ENCODE data around the gene SPC25. TPM values are rescaled to one million over a fixed set of nuclear protein-coding genes. Genes with fewer than 3 reads are reported as not detected.
A peak's percentile ranks its signal among the peaks of the same experiment; 100 is the strongest.
"Not testable (repeated sequence)": the region's sequence is repeated elsewhere in the genome, so short reads cannot be mapped to it uniquely, and the experiment has no call there.

SPC25 gene
- total and polyA plus RNA-seq, 10 of the 15 experiments (the other 5 are each of a cell fraction or from before 2014, with no cell fraction given), result 18.7 to 61.5 (median 32.0) TPM

DNA sequence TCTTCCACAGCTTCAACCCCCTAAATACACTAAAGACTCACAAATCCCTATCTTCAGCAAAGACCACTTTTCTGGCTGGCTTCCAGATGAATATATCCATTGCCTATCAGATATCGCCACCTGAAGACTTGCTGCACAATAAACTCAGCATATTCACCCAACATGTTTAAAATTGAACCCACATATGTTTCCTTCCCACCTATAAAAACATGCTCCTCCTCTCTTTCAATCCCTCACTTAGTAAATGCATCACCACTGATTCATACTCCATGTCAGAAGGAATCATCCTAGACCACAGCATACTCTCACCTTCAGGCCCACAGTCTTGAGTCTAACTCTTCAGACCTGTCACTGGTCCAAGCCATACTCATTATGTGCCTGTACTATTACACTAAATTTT, 5.3 kb downstream of the SPC25 start:
- no peak for ATAC-seq
- Histone ChIP-seq H3K9me3 (replicated peaks; ENCODE audit: control insufficient read depth, insufficient read depth, low read length) (no peaks in the 10 kb centered on the region), H3K79me2 (ENCODE audit: control insufficient read depth, insufficient read depth, low read length) (peaks cover 9% of the 10 kb centered on the region), H3K4me1 (ENCODE audit: control insufficient read depth, insufficient read depth, low read length) (no peaks in the 10 kb centered on the region), H3K4me3 (no peak overlapping the region), H2AFZ (ENCODE audit: control insufficient read depth, low read depth, low read length) (no peak overlapping the region), H4K20me1 (ENCODE audit: control insufficient read depth, insufficient read depth) (no peaks in the 10 kb centered on the region), H3K36me3 (ENCODE audit: control insufficient read depth in 2 of 2, insufficient read depth in 2 of 2, low read length in 1 of 2) (no peaks in the 10 kb centered on the region; a peak in 1 of 4 replicates), H3K27ac (ENCODE audit: control insufficient read depth, insufficient read depth) (no peak overlapping the region), H3K27me3 (replicated peaks in 1 of 2; ENCODE audit: control insufficient read depth in 2 of 2, insufficient read depth in 2 of 2, low read length in 1 of 2) (no peaks in the 10 kb centered on the region), H3K4me2 (ENCODE audit: control insufficient read depth, insufficient read depth) (no peak overlapping the region), H3K9ac (ENCODE audit: control insufficient read depth, insufficient read depth, low read length) (no peak overlapping the region)
- in situ Hi-C loops (cut with MboI), result no loop called here
- intact Hi-C loops (cut with micrococcal nuclease; ENCODE audit: unreplicated experiment), result no loop called here
- no peak for FAIRE-seq
- ChIA-PET RAD21 (ENCODE audit: unreplicated experiment) (no interaction called here), POLR2A (no interaction called here), CTCF (no interaction called here), SMC1A (ENCODE audit: uncharacterized antibody, unreplicated experiment) (interaction anchor here (0.7 kb wide), 1 partner anchor 539 kb away, joined by 4 read pairs; no protein-coding TSS in a partner anchor)
- DNase-seq (ENCODE audit: low read depth, low spot score), result no peak
- 100% methylated on average over 1 of the region's 1 CpG for WGBS (ENCODE audit: insufficient coverage, insufficient replicate concordance, low lambda C conversion rate, missing lambda C conversion rate)
- TF ChIP-seq IRF4 (IDR thresholded peaks at IDR 0.05; ENCODE audit: low read depth, low read length) (no peak), RAD21 (IDR thresholded peaks at IDR 0.05; ENCODE audit: insufficient read depth, low read depth, low read length) (0 out of 2 replicates have a peak, but pooled peaks have one; percentile 6)
- BruUV-seq (replicated peaks), result no TSS peak

DNA sequence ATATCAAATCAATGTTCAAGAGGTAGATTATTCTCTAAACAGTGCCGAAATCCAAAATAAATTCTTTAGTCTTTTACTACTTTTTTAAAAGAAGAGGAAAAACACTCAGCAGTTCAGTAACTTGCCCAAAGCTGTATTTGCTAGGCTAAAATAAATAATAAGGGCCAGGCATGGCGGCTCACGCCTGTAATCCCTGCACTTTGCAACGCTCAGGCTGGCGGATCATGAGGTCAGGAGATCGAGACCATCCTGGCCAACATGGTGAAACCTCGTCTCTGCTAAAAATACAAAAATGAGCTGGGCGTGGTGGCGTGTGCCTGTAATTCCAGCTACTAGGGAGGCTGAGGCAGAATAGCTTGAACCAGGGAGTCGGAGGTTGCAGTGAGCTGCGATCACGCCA, 8.1 kb downstream of the SPC25 start:
- H3K27ac ChIP-seq (ENCODE audit: control insufficient read depth, insufficient read depth); in situ Hi-C loops (cut with MboI); H3K9me3 ChIP-seq (replicated peaks; ENCODE audit: control insufficient read depth, insufficient read depth, low read length); H4K20me1 ChIP-seq (ENCODE audit: control insufficient read depth, insufficient read depth); FAIRE-seq; H3K4me1 ChIP-seq (ENCODE audit: control insufficient read depth, insufficient read depth, low read length); SMC1A ChIA-PET (ENCODE audit: uncharacterized antibody, unreplicated experiment); intact Hi-C loops (cut with micrococcal nuclease; ENCODE audit: unreplicated experiment); H3K9ac ChIP-seq (ENCODE audit: control insufficient read depth, insufficient read depth, low read length); H3K79me2 ChIP-seq (ENCODE audit: control insufficient read depth, insufficient read depth, low read length); H3K4me2 ChIP-seq (ENCODE audit: control insufficient read depth, insufficient read depth); H3K4me3 ChIP-seq; POLR2A ChIA-PET; H3K27me3 ChIP-seq (replicated peaks in 1 of 2; ENCODE audit: control insufficient read depth in 2 of 2, insufficient read depth in 2 of 2, low read length in 1 of 2); BruUV-seq (replicated peaks); H3K36me3 ChIP-seq (ENCODE audit: control insufficient read depth in 2 of 2, insufficient read depth in 2 of 2, low read length in 1 of 2); CTCF ChIA-PET; DNase-seq (ENCODE audit: low read depth, low spot score); RAD21 ChIA-PET (ENCODE audit: unreplicated experiment); H2AFZ ChIP-seq (ENCODE audit: control insufficient read depth, low read depth, low read length); ATAC-seq: not testable (repeated sequence)
- WGBS (ENCODE audit: insufficient coverage, insufficient replicate concordance, low lambda C conversion rate, missing lambda C conversion rate), result 97% methylated on average over 12 of the region's 12 CpGs
